ENCODE measurements around the gene PTPN21.

Gene PTPN21

GRCh38 chr14:88504602-88505001 is 50.2 kb downstream of the PTPN21 start:
- no peak for DNase-seq

- no peak for DNase-seq
Observed at GRCh38 chr14:88503754-88504406, 50.9 kb downstream of the PTPN21 start.

GRCh38 chr14:88502740-88503139 is 52.1 kb downstream of the PTPN21 start:
- no peak for DNase-seq

- no peak for DNase-seq
Observed at GRCh38 chr14:88500611-88501010, 54.2 kb downstream of the PTPN21 start.

- no peak for DNase-seq
Observed at GRCh38 chr14:88499225-88499624, 55.6 kb downstream of the PTPN21 start.

GRCh38 chr14:88496414-88496813 is 58.4 kb downstream of the PTPN21 start:
- no peak for DNase-seq

GRCh38 chr14:88493392-88494185 is 61.2 kb downstream of the PTPN21 start:
- DNase-seq, result no peak

GRCh38 chr14:88492272-88493089 is 62.3 kb downstream of the PTPN21 start:
- peak; percentile 42 for DNase-seq

GRCh38 chr14:88490168-88490567 is 64.6 kb downstream of the PTPN21 start:
- no peak for DNase-seq

GRCh38 chr14:88488897-88489296 is 65.9 kb downstream of the PTPN21 start:
- no peak for DNase-seq

- DNase-seq, result no peak
Observed at GRCh38 chr14:88488081-88488480, 66.7 kb downstream of the PTPN21 start.

GRCh38 chr14:88482524-88482923 is 72.3 kb downstream of the PTPN21 start:
- no peak for DNase-seq

GRCh38 chr14:88481794-88482193 is 73.0 kb downstream of the PTPN21 start:
- DNase-seq, result no peak

GRCh38 chr14:88481059-88481458 is 73.7 kb downstream of the PTPN21 start:
- DNase-seq, result no peak

- DNase-seq, result no peak
Observed at GRCh38 chr14:88479574-88479987, 75.2 kb downstream of the PTPN21 start.

- no peak for DNase-seq
Observed at GRCh38 chr14:88478931-88479330, 75.9 kb downstream of the PTPN21 start.

- no peak for DNase-seq
Observed at GRCh38 chr14:88477513-88478250, 77.1 kb downstream of the PTPN21 start.

GRCh38 chr14:88476825-88477224 is 78.0 kb downstream of the PTPN21 start:
- DNase-seq, result no peak

GRCh38 chr14:88476214-88476774 is 78.5 kb downstream of the PTPN21 start:
- no peak for DNase-seq

- DNase-seq, result no peak
Observed at GRCh38 chr14:88473791-88474190, 81.0 kb downstream of the PTPN21 start.

GRCh38 chr14:88470542-88471440 is 84.0 kb downstream of the PTPN21 start:
- DNase-seq, result no peak

All from right kidney (tissue), 1 donor.